GM19438 (cell line): ENCODE measurements around the gene ABHD12B.
"Not testable (repeated sequence)": the region's sequence is repeated elsewhere in the genome, so short reads cannot be mapped to it uniquely, and the experiment has no call there.

Experiments
- ATAC-seq: cut with Tn5 transposase; IDR thresholded peaks from one replicate; pipeline ENCODE4 v1.9.1; 2021; ENCODE audit warnings: low read depth; ENCODE audit not compliant: unreplicated experiment

The ABHD12B gene

GRCh38 chr14:50932156-50932555 lies 60.3 kb downstream of the ABHD12B start:
- ATAC-seq = no peak

GRCh38 chr14:50932592-50933495 lies 61.0 kb downstream of the ABHD12B start:
- no peak for ATAC-seq

GRCh38 chr14:50935126-50936015 lies 63.5 kb downstream of the ABHD12B start:
- ATAC-seq = no peak

GRCh38 chr14:50936016-50936340 lies 64.1 kb downstream of the ABHD12B start:
- ATAC-seq = no peak

GRCh38 chr14:50936882-50937281 lies 65.0 kb downstream of the ABHD12B start:
- ATAC-seq = no peak

GRCh38 chr14:50937325-50937724 lies 65.5 kb downstream of the ABHD12B start:
- no peak for ATAC-seq

GRCh38 chr14:50937800-50938199 lies 65.9 kb downstream of the ABHD12B start:
- ATAC-seq = no peak

- no peak for ATAC-seq
Observed at GRCh38 chr14:50941151-50941550, 69.3 kb downstream of the ABHD12B start.

- not testable (repeated sequence) for ATAC-seq
Observed at GRCh38 chr14:50941638-50942037, 69.8 kb downstream of the ABHD12B start.

GRCh38 chr14:50943261-50943942 lies 71.5 kb downstream of the ABHD12B start:
- no peak for ATAC-seq

GRCh38 chr14:50943943-50944646 lies 72.2 kb downstream of the ABHD12B start, which contains the start of gene PYGL:
Gene PYGL, minus strand, starts transcription at chr14:50944483. Its CDS starts 80 bp downstream, at chr14:50944403.
- peak; percentile 88 for ATAC-seq

GRCh38 chr14:50944647-50945413 lies 73.0 kb downstream of the ABHD12B start:
- peak; percentile 8 for ATAC-seq

- ATAC-seq = no peak
Observed at GRCh38 chr14:50946234-50946935, 74.5 kb downstream of the ABHD12B start.

- no peak for ATAC-seq
Observed at GRCh38 chr14:50947446-50947845, 75.6 kb downstream of the ABHD12B start.

GRCh38 chr14:50948205-50948604 lies 76.4 kb downstream of the ABHD12B start:
- ATAC-seq = no peak

GRCh38 chr14:50951032-50951431 lies 79.2 kb downstream of the ABHD12B start:
- ATAC-seq = no peak

- ATAC-seq = no peak
Observed at GRCh38 chr14:50953502-50953901, 81.6 kb downstream of the ABHD12B start.
